Kidney epithelial cell (primary cell): ENCODE data around the gene HINFP. TPM values are rescaled to one million over a fixed set of nuclear protein-coding genes. Genes with fewer than 3 reads are reported as not detected.

Experiments used
- DNase-seq: peaks from one replicate; pipeline ENCODE4 v3.0.0-alpha.2; 2010; ENCODE audit warnings: low read depth
- H3K27me3 ChIP-seq: 2 replicates; pipeline ENCODE4 v1.6.0; 2011; ENCODE audit warnings: low read length; ENCODE audit not compliant: control insufficient read depth, insufficient read depth
- H3K36me3 ChIP-seq: 2 replicates; pipeline ENCODE4 v1.5.1; 2011; ENCODE audit warnings: low read length; ENCODE audit not compliant: control insufficient read depth, insufficient read depth
- H3K4me3 ChIP-seq: 2 replicates; pipeline ENCODE4 v1.5.1; 2011; ENCODE audit warnings: low read depth, mild to moderate bottlenecking, control low read depth, low read length
- total RNA-seq: library from RNA; depleted of rRNA; stranded (reverse); fragments of >200 nt; gene quantifications from 2 replicates; pipeline ENCODE4 v1.2.3, GENCODE V29; 2015
- TF ChIP-seq, protein P1 (sequence below): IDR thresholded peaks from 2 replicates; pipeline ENCODE4 v1.5.1; 2011; ENCODE audit warnings: mild to moderate bottlenecking, moderate library complexity, low read length, control low read depth, inconsistent platforms; ENCODE audit not compliant: insufficient read depth, poor library complexity, severe bottlenecking

Gene HINFP, protein sequence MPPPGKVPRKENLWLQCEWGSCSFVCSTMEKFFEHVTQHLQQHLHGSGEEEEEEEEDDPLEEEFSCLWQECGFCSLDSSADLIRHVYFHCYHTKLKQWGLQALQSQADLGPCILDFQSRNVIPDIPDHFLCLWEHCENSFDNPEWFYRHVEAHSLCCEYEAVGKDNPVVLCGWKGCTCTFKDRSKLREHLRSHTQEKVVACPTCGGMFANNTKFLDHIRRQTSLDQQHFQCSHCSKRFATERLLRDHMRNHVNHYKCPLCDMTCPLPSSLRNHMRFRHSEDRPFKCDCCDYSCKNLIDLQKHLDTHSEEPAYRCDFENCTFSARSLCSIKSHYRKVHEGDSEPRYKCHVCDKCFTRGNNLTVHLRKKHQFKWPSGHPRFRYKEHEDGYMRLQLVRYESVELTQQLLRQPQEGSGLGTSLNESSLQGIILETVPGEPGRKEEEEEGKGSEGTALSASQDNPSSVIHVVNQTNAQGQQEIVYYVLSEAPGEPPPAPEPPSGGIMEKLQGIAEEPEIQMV
- 25.0 and 28.8 TPM in 2 replicates for total RNA-seq

DNA sequence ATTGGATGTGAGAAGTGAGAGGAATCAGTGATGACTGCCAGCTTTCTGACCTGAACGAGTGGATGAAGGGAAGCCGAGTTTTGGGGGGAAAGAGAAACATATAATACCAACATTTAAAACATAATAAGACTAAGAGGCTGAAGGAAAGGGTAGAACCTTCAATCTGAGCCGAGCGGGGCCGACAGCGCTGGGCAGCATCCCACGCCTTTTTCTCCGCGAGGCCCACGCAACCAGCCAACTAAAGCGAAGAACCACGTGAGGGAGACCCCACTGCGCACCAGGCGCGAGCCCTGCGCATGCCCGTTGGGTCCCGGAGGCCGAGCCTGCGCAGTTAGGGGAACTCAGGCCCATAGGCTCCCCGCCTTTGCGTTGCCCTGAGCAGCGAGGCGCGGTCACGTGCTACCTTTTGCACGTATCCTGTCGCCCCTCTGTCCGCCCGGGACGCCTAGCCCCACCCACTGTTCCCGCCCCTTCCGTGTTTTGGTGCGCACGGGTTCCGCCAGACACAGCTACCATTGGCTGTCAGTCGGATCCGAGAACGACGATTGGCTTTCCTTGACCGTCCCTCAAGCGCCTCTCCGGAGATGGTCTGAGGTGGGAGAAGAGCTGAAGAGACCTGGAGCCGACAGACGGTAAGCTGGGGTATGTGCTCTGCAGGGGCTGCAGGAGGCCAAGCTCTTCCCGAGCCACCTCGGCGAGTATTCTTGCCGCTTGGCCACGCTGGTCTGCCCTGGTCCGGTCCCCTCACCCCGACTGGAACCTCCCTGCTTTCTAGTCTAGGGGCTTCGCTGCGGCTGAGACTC lies at the start of gene HINFP:
TSS of gene HINFP (plus strand) at position 573 of the 803 bp plus-strand sequence. CDS start 5,365 bp downstream, outside the sequence.
- H3K36me3 ChIP-seq, result no peaks in the 10 kb centered on the region
- peak; percentile 96 for DNase-seq
- TF ChIP-seq, protein P1, sequence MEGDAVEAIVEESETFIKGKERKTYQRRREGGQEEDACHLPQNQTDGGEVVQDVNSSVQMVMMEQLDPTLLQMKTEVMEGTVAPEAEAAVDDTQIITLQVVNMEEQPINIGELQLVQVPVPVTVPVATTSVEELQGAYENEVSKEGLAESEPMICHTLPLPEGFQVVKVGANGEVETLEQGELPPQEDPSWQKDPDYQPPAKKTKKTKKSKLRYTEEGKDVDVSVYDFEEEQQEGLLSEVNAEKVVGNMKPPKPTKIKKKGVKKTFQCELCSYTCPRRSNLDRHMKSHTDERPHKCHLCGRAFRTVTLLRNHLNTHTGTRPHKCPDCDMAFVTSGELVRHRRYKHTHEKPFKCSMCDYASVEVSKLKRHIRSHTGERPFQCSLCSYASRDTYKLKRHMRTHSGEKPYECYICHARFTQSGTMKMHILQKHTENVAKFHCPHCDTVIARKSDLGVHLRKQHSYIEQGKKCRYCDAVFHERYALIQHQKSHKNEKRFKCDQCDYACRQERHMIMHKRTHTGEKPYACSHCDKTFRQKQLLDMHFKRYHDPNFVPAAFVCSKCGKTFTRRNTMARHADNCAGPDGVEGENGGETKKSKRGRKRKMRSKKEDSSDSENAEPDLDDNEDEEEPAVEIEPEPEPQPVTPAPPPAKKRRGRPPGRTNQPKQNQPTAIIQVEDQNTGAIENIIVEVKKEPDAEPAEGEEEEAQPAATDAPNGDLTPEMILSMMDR, result no peak
- H3K4me3 ChIP-seq, result peak within 1 kb of the TSS; percentile 78
- no peaks in the 10 kb centered on the region for H3K27me3 ChIP-seq

DNA sequence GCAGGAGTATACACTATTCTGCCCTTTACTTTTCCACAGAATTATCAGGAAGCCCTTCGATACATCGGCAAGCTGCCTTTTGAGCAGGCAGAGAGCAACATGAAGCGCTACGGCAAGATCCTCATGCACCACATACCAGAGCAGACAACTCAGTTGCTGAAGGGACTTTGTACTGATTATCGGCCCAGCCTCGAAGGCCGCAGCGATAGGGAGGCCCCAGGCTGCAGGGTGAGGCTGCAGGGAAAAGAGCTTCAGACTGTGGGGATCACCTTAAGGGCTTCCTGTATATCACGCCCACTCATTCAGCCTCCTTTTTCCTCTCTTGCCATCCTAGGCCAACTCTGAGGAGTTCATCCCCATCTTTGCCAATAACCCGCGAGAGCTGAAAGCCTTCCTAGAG lies 43.5 kb upstream of the HINFP start:
- DNase-seq, result no peak
- peaks cover 4% of the 10 kb centered on the region for H3K36me3 ChIP-seq

DNA sequence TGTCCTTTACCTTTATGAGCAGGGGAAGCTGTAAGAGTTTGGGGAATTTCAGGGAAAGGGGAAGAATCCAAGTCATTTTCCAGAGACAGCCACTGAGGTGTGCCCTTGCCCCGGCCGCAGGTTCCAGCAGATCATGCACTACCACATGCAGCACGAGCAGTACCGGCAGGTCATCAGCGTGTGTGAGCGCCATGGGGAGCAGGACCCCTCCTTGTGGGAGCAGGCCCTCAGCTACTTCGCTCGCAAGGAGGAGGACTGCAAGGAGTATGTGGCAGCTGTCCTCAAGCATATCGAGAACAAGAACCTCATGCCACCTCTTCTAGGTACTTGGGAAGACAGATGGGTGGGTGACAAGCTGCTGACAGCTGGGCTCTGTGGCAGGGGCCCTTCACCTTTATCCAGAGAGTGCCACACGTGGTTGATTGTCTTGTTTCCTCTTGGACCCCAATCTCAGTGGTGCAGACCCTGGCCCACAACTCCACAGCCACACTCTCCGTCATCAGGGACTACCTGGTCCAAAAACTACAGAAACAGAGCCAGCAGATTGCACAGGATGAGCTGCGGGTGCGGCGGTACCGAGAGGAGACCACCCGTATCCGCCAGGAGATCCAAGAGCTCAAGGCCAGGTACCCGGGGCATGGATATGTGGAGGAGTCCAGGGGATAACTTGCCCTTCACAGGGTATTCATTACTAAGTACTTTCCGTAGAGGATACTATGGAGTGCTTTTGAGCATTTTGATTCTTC lies 42.5 kb upstream of the HINFP start:
- H3K36me3 ChIP-seq, result peaks cover 4% of the 10 kb centered on the region

More for the DNA sequence above, 43.5 kb upstream of the HINFP start:
- no peaks in the 10 kb centered on the region for H3K27me3 ChIP-seq
- TF ChIP-seq, protein P1, result no peak
- no peak overlapping the region for H3K4me3 ChIP-seq

DNA sequence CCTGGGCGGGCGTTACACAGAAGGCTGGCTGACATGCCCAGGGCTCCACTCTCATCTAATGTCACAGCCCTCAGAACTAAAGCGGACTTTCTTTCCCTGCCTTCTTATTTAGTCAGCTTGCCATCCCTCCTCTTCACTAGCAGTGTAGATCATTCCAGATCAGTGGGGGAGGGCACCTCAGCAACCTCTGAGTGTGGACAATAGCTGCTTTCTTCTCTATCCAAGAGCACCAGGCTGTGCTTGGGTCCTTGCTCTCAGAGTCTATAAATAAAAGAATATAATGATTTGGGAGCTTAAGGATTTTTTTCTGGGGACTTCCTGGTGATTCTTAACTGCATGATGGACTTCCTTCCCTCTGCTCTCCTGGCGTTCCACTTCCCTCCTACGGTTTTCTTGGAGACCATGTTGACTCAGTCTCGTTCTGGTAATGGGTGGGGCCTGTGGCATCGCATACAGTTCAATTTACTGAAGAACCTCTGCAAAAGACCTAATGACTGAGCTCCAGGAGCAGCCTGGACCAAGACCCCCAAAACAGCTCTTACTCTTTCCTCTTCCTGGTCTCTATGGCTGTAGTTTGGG lies 39.6 kb upstream of the HINFP start:
- TF ChIP-seq, protein P1, result no peak
- Histone ChIP-seq H3K27me3 (no peaks in the 10 kb centered on the region), H3K4me3 (no peak overlapping the region), H3K36me3 (peaks cover 4% of the 10 kb centered on the region)
- no peak for DNase-seq

More for the DNA sequence above, 42.5 kb upstream of the HINFP start:
- no peak for DNase-seq
- Histone ChIP-seq H3K4me3 (no peak overlapping the region), H3K27me3 (no peaks in the 10 kb centered on the region)
- TF ChIP-seq, protein P1, result no peak

DNA sequence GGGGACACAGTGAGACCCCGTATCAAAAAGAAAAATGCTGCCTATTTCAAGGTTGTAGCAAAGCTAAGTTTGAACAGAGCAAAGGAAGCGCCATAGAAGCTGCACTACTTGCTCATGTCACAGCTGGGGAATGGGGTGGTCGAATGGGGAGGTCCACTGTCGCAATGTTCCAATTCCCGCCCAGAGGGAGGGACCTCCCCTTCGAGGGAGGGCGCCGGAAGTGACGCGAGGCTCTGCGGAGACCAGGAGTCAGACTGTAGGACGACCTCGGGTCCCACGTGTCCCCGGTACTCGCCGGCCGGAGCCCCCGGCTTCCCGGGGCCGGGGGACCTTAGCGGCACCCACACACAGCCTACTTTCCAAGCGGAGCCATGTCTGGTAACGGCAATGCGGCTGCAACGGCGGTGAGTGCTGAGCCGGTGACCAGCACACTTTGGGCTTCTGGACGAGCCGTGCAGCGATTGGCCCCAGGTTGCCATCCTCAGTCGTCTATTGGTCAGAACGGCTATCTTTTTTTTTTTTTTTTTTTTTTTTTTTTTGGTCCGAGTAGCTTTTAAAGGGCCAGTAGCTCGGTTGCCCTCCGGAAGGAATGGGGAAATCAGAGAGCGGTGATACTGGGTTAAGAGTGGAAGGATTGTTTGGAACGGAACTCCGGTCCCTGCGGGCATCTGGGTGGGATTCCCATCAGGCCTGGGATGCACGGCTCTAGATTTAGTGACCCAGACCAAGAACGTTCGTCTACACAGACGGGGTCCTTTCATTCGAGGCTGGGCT lies 36.5 kb upstream of the HINFP start, which contains the start of gene HMBS:
TSS of gene HMBS (plus strand) at position 219 of the 774 bp plus-strand sequence. CDS start at position 372, 153 bp downstream.
- peaks cover 3% of the 10 kb centered on the region for H3K36me3 ChIP-seq
- H3K27me3 ChIP-seq, result no peaks in the 10 kb centered on the region
- H3K4me3 ChIP-seq, result peak within 1 kb of the TSS; percentile 91
- DNase-seq, result peak; percentile 69
- TF ChIP-seq, protein P1, result no peak
